Skin of body (tissue), 2 donors: ENCODE data around the gene ACVR1B. TPM values are rescaled to one million over a fixed set of nuclear protein-coding genes. Genes with fewer than 3 reads are reported as not detected.

Experiments used
- DNase-seq: peaks from one replicate; lab custom pipeline; 2025; lab: John Stamatoyannopoulos, UW
- total RNA-seq: library from RNA; depleted of rRNA; stranded (reverse); fragments of >200 nt; gene quantifications from one replicate; pipeline ENCODE4 v1.2.3, GENCODE V29; 2014

Gene ACVR1B
- total RNA-seq, 1 donor from 2014 or later: 22.0 TPM

DNA sequence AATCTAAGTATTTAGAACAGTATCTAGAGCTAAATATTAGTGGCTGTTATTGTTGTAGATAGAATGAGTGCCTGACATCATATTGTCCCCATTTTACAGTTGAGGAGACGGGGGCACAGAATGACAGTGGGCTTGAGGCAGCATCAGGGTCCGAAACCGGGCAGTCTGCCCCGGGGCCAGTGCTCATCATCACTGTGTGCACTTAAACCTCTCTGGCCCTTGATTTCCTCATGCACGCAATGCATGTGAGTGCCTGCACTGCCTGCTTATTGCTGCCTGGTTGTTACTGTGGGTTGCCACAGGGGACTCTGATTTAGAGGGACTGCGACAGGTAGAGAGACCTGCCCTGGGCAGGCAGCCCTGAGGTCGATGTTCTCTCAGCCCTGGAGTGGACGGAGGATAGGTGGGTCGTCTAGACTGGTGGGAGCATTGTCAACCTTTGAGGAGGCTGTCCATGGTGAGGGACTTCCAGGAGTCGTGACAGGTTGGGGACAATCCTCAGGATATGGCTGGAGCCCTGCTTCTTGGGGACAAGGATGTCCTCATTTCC, 34.4 kb upstream of the ACVR1B start:
- DNase-seq: no peak

DNA sequence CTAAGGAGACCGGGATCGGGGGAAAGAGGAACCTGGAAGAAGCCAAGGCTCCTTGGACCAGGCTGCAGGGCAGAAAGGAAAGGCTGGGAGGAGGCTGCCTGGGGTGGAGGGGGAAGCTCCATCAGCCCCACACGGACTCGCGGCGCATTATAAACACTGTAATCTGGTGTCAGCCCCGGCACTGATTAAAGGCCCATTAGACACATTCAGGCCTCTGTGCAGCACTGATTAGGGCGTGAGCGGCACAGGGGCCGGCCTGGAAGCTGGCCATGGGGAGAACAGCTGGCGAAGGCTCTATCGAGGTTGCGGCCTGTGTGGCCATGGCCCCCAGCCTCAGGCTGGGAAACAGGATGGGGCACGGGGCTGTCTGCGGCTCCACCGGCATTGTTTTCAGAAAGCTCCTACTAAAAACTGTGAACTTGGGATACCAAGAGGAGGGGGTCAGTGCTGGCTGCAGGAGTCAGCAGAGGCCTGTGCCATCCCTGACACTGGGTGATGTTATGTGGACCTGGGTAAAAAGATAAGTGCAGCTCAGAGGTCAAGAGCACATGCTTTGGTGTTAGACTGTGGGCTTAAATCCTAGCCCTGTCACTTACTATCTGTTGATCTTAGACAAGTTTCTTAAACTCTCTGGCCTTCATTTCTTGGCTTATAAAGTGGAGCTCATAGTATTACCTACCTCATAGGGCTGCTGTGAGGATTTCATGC, 33.6 kb upstream of the ACVR1B start:
- DNase-seq: no peak

DNA sequence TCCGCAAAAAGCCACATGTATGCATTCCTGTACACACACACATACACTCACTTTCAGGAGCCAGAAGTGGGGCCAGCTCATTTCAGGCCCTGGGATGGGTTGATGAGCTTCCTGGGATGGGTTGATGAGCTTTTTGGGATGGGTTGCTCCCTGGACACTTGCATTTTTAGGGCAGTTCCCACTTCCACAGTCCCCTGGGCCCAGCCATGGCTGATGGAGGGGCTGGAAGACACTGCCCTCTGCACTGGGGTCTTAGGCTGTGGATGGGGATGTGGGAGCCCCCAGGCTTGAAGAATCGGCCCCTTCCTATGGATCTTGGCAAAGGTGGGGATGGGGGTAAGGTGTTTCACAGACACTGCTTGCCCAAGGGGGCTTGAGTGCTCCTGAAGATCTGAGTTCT, 31.5 kb upstream of the ACVR1B start:
- DNase-seq: no peak

DNA sequence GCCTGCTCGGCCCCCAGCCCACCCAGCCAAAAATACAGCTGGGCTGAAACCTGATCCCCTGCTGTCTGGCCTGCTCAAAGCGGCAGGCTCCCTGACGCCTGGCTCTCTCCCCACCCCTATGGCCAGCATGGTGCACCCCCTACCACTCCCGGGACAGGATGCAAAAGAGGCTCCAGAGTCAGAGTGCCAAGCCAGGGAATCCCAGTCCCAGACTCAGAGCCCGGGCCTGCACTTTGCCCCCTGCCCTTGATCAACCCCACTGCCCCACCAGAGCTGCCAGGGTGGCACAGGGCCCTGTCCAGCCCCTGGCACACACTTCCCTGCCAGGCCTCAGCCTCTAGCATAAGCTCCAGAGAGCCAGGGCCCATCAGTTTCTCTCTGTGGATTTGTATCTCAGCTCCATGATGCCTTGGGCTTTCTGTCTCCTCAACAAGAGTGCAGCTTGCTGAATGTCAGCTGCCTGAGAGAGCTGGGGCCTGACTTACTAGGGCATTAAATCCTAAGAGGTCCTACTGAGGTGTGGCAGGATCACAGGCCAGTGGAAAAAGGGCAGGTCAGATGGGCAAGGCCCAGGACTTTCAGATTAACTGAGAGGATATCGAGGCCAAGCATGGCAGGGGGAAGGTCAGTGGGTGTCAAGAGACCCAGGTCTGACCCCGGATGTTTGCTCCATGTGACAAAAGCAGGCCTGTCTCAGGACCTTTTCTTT, 30.3 kb upstream of the ACVR1B start:
- DNase-seq: no peak

DNA sequence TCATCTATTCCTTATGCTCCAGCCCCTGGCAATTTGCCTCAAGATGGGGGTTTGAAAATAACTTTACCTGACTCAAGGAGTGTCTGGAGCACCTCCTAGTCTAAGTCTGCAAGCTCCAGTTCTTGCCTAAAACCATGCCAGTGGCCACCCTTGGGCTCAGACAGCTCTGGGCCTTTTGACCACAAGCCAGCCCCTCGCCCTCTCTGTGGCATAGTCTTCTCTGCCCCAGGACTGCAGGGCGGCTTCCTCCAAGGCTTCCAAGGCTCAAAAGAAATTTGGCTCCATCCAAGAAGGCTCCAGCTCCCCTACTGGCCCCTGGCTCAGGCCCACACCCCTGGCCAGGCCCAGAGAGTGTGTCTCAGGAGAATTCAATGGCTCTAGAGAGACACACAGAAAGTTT, 29.4 kb upstream of the ACVR1B start:
- DNase-seq: no peak

DNA sequence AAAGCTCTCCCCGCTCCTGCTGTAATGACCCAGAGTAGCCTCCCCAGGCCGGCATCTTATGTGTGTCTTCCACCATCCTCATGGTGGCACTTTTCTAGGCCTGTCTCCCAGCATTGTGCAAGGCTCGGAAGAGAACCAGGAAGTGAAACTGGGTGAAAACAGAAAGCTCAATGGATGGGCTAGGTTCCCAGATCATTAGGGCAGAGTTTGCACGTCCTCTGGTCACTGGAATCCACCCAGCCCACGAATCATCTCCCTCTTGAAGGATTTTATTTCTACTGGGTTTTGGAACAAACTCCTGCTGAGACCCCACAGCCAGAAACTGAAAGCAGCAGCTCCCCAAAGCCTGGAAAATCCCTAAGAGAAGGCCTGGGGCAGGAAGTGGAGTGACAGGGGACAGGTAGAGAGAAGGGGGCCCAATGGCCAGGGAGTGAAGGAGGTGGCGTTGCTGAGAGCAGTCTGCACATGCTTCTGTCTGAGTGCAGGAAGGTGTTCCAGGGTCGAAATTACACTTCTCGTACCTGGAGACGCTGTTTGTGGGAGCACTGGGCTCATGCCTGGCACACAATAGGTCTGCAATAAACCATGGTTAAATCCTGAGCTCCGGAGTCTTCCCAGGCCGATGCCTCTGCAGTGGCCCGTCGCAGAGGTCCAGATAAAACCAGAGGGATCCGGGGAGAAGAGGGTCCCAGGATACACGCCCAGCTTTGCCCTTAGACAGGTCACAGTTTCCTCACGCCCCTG, 28.6 kb upstream of the ACVR1B start:
- DNase-seq: peak; percentile 69

DNA sequence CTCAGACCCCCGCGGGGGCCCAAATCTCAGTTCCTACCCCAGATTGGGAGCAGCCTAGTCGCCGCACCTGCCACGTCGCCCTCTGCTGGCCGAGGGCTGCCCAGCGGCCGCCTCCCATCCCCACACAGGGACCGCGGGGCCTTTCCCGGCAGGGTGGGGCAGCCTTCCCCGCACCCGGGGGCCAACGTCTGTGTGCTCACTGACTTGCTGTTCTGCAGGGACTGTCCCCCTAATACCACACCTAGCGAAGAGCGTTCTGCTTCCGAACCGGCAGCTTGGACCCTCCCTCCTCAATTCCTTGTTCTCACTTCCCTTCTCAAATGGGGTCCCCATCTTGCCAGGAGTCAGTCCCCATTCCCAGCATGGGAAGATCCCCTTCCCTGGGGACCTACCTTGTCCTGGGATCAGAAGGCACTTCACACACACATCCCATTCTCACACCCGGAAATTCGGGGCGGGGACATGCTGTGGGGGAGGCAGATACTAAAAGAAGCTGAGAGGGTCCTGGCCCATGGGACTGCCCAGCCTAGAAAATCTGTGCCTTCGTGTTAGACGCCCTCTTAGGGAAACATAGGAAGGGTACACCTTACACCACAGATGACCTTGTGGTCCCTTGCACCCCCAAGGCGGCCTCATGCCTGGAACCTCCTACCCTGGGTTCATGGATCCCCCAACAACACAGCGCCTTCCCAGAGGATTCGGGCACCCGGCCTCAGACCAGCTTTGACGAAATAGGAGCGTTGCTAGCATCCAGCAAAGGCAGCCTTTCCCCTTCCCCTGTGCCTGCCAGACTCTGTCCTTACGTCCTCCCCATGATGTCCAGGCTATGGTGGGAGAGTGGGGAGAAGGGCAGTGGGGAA, 27.8 kb upstream of the ACVR1B start:
- no peak for DNase-seq

DNA sequence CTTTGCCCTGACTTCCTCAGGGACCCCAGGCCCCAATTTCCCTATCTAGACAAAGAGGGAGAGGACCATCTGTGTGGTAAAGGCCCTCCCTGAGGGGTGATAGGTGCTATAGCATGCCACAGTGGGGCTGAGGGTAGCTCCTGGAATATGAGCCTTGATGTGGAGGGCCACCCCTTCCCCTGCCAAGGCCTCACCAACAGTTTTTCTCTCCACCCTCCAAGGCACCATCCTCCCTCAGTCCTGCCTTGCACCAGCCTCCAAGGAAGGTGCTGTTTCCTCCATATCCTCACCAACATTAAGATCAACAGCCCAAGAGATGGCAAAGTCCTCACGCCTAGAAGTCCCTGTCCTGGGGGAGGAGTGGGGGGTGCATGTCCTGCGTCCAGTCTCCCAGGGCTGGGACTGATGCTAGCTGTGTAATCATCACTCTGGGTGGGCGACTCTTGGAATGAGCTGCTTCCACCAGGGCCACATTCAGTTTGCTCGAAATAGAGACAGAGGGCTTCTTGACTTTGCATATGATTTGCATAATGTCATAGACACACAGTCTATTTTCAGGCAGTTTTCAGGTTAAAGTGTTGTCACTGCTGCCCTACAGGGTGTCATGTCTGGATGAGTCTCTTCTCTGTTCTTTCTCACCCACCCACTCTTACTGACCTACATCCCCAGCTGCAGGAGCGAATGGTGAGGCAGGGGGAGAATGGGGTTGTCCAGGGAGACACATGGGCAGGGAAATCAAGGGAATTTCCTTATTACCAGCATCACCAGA, 26.8 kb upstream of the ACVR1B start:
- no peak for DNase-seq

DNA sequence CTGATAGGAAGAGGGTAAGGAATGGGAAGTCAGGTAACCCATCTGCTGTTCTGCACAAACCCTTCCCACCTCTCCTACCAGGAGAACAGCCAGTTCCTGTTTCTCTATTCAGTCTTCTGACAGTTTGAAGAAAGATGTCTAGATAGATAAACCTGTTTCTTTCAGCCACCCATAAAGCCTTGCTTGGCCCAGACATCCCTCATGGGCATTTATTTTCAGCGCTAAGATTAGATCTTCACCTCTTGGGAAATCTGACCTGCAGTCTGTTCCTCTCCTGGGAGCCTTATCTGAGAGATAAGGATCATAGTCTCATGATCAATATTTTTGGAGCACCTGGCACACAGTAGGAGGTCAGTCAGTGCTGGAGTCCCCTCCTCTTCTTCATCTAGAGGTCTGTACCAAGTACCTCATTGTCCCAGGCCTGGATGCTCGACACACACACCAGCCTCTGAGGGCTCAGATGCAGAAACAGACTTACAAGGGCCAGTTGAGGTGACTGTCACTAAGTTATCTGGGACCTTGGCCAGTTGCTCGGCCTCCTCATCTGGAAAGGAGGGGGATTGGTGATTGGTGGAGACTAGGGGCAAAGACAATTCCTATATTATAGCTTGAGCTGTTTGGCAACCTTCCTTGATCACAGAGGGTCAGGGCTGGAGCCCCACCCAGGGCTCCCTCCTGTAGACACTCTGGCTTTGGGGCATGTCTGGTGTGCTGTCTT, 26.0 kb upstream of the ACVR1B start:
- DNase-seq: no peak

DNA sequence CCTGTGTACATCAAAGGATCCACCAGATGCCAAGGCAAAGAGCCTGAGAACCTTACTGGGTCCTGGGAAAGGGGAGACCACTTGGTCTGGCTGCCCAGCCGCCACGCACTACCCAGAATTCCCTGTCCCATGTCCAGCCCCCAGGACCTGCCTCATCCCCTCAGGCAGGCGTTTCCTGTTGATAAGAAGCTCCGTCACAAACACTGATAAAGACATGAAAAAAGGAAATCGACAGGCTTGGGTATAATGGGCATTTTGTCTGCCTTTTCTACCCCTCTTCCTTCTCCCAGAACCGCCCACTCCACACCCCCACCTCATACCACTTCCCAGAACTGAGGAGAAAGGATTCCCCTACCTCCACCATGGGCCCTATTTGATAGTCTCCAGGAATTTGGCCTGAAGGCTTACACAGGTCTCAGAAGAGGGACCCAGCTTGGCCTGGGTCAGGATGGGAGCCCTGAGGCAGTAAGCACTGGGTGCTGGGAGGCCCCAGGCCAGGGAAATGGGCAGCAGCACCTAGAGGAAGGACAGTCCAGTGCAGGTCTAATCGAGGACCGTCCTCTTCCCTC, 25.4 kb upstream of the ACVR1B start:
- DNase-seq: no peak

DNA sequence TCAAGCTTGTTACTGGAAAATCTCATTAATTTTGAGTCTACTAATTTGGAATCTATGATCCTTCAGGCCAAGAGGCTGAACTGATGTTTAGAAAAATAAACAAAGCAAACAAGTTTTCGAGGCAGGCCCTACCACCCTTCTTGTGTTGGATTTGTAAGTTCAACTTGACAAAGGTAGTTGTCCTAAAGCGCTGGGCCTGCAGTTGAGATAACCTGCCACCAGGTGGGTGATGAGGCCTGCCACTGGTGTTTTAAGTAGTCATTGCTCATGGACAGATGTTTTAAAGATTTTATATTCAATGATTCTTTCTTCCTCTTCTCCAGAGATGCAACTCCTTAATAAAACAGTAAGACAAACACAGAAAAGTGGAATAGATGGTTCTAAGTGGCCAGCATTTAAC, 24.8 kb upstream of the ACVR1B start:
- DNase-seq: no peak

DNA sequence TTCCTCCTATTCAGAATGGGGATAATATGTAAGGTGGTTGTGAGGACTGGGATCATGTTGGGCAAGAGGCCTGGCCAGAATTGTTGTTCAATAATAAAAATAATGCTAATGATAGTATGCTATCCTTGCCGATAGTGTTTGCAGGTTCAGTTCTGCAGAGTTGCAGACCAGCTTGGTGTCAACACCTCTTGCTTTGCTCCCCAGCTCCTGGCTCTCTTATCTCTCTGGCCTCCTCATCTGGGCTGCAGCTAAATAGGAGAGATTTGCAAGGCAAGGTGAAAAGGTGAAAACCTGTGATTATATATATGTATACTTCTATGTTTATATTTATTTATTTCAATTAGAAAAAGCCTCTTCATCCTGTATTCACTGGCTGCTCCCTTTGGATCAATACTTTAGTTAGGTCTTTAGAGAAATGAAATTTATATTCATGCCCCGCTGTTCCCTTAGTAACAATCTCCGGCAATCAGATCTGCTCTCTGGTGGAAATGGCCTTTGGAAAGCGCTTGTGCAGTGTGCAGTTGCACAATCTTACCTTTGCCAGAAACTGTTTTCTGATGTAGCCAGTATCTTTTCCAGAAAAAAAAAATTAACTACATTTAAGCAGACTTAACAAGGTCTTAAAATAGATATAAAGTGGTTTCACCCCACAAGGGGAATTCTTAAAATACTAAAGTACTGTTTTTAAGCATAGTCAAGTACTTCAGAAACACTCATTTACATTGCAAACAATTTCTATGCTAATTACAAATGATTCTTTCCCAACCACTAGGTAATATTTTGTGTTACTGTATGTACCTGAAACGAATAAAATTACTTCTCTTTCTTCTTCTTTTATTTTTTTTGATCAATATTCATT, 19.1 kb upstream of the ACVR1B start:
- no peak for DNase-seq

DNA sequence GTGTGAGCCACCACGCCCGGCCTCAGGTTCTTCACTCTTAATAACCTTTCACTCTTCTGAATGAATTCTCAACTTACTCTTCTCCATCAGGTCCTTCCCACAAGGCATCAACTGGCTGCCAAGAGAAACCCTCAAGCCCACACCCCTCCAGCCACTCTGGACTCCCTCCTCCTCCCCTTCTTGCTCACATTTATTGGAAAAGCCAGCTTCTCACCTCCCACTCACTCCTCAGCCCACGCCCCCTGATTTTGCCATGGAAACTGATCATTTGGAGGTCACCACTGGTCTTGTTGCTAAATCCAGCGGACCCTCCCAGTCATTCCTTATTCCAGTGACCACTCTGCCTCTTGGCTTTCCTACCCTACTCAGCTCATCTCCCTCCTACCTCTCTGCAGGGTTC, 17.4 kb upstream of the ACVR1B start:
- no peak for DNase-seq

DNA sequence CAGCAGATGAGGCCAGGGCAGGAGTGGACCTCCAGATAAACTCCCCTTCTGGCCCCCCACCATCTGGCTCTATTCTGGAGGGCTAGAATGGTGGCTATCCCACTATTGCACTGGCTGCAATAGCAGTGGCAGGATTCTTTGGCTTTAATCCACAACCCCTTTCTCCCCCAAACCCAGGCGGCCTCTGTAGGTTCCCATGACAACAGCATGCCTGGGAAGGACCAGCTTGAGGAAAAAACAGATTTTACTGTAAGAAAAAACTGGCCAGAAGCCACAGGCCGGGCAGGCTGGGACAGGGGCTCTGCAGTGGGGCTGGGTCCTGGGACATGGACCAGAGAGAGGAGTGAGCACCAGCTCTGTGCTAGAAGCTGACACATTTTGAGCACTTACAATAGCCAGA, 13.6 kb upstream of the ACVR1B start:
- DNase-seq: no peak

DNA sequence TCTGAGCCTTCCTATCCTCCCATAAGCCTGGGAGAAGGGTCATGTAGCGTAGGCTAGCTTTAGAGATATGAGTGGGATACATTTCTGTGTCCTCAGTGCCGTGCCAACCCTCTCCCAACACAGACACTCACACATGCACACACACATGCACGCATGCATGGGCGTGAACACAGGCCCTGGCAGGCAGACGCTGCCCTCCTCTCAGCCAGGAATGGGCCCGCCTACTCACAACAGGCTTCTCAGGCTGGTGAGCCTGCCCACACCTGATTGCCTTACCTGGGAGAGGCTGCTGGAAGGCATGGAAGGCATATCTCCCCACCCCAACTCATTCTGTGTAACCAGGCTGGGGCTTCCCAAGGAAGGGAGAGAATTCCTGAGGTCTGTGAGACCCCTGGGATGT, 12.8 kb upstream of the ACVR1B start:
- DNase-seq: peak; percentile 27

DNA sequence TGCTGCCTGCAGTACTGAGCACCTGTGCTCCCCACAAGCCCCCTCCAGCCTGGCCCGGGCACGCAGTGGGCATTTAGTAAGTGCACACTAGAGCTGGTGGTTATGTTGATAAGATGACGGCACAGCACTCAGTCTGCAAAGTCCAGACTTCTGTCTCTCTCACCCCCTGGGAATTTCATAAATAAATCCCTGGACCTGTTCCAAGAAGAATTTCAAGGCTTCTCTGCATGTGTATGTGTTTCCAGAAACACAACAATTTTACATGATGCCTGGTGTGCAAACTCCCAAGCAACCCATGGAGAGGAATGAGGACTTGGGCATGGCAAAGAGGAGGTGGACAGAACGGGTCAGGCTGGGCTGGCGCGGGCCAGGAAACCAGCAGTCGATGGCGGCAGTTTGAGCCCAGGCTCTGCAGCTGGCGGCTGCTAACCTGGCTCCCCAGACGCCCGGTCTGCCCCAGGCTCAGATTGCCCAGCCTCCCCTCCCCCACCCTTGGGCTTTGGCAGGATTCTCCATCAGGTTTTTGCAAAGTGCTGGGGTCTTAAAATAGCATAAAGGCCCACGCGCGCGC, 10.4 kb upstream of the ACVR1B start:
- no peak for DNase-seq

DNA sequence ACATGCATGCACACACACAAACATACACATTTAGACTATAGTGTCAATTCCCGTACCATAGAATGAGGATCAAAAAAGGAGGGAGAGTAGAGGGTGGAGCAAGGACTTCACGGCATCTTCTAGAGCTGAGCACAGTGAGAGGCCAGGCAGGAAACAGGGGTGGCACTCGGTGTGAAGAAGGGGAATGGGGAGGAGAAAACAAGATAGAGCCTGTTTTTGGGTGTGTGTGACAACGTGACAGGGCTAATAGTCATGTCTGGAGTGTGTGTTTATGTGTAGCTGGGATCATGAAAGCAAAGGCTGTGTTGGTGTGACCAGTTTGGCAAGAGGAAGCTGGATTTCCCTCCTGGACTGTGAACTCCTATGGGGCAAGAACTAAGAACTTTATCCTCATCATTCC, 9.9 kb upstream of the ACVR1B start:
- DNase-seq: no peak

DNA sequence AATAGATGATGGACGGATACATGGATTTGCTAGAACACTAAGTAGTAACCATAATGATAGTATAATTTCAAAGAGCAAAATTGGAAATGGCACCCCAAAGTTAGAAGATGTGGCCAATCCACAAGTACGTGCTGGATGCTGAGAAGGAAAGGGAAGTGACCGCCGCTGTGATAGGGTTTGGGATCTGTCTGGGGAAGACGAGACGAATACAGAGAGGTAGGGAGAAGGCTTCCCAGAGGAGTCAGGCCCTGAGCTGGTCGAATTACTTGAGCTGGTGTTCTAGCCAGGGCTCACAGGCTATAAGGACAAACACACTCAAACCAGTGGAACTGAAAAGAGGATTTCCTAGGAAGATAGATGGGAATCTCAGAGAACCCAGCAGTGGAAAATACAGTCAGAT, 9.4 kb upstream of the ACVR1B start:
- no peak for DNase-seq
